Lower lobe of right lung (tissue), 2 donors: ENCODE data around the gene ARL6IP6. TPM values are rescaled to one million over a fixed set of nuclear protein-coding genes. Genes with fewer than 3 reads are reported as not detected.

ENCODE experiments used
- ATAC-seq, 2 donors: fragments of 200-7000 bp; cut with Tn5 transposase; one replicate each; pipeline ENCODE4 v1.9.1; 2020 to 2022; ENCODE audit warnings: mild to moderate bottlenecking in 2 of 2, moderate library complexity in 2 of 2
- DNase-seq: peaks from one replicate; pipeline ENCODE4 v3.0.0-alpha.2; 2020
- H3K27ac ChIP-seq: fragments of 200-600 bp; one replicate; pipeline ENCODE4 v1.8.0; 2022
- H3K27me3 ChIP-seq: fragments of 200-600 bp; one replicate; pipeline ENCODE4 v1.8.0; 2022; ENCODE audit warnings: low read depth
- H3K36me3 ChIP-seq: fragments of 200-600 bp; one replicate; pipeline ENCODE4 v1.8.0; 2022; ENCODE audit warnings: mild to moderate bottlenecking
- H3K4me1 ChIP-seq: fragments of 200-600 bp; one replicate; pipeline ENCODE4 v1.8.0; 2022
- H3K4me3 ChIP-seq: fragments of 200-600 bp; one replicate; pipeline ENCODE4 v1.8.0; 2022; ENCODE audit warnings: mild to moderate bottlenecking
- H3K9me3 ChIP-seq: fragments of 200-600 bp; one replicate; pipeline ENCODE4 v1.8.0; 2022
- CTCF ChIP-seq: fragments of 200-600 bp; IDR thresholded peaks from one replicate; pipeline ENCODE4 v1.8.0; 2022; ENCODE audit warnings: antibody characterized with exemption, mild to moderate bottlenecking
- intact Hi-C: fragments of 100-400 bp; cut with DNase I; formaldehyde crosslinking; loops from one replicate; pipeline ENCODE4 v1.11.0; 2022
- total RNA-seq: library from RNA; stranded (reverse); fragmentation: NEBNext Ultra II Directional; extraction: Animal tissue kit (Norgen Biotek cat#: 25700); gene quantifications from one replicate; pipeline ENCODE4 v1.2.1, GENCODE V29; 2021
- donor health status: DM: no; HTN: yes; CAD: no; lungs with severe emphysema.

ARL6IP6 gene
- total RNA-seq, 1 donor from 2014 or later = 19.2 TPM

- no peaks in the 10 kb centered on the region for H3K27me3 ChIP-seq
- H3K36me3 ChIP-seq = no peaks in the 10 kb centered on the region
- ATAC-seq (no peak), DNase-seq (no peak)
- H3K9me3 ChIP-seq = no peaks in the 10 kb centered on the region
- H3K4me3 ChIP-seq = no peak overlapping the region
- H3K27ac ChIP-seq = no peak overlapping the region
- intact Hi-C loops = no loop called here
- TF ChIP-seq CTCF = no peak
- no peaks in the 10 kb centered on the region for H3K4me1 ChIP-seq
These were observed 72.5 kb downstream of the ARL6IP6 start for GRCh38 chr2:152790883-152791282.

GRCh38 chr2:152791979-152792378, 73.6 kb downstream of the ARL6IP6 start:
- Histone ChIP-seq H3K27ac (no peak overlapping the region), H3K36me3 (no peaks in the 10 kb centered on the region), H3K27me3 (no peaks in the 10 kb centered on the region), H3K4me3 (no peak overlapping the region), H3K4me1 (no peaks in the 10 kb centered on the region), H3K9me3 (no peaks in the 10 kb centered on the region)
- intact Hi-C loops = no loop called here
- no peak for DNase-seq
- no peak for ATAC-seq
- TF ChIP-seq CTCF = no peak

- no peaks in the 10 kb centered on the region for H3K36me3 ChIP-seq
- no peak for DNase-seq
- H3K27me3 ChIP-seq = no peaks in the 10 kb centered on the region
- no peaks in the 10 kb centered on the region for H3K4me1 ChIP-seq
- H3K4me3 ChIP-seq = no peak overlapping the region
- no peak overlapping the region for H3K27ac ChIP-seq
- H3K9me3 ChIP-seq = no peaks in the 10 kb centered on the region
- no peak for TF ChIP-seq CTCF
- no peak for ATAC-seq
- intact Hi-C loops = no loop called here
These were observed 74.6 kb downstream of the ARL6IP6 start for GRCh38 chr2:152792974-152793373.

GRCh38 chr2:152796941-152797340, 78.5 kb downstream of the ARL6IP6 start:
- Histone ChIP-seq H3K4me3 (no peak overlapping the region), H3K9me3 (no peaks in the 10 kb centered on the region), H3K36me3 (no peaks in the 10 kb centered on the region), H3K27me3 (no peaks in the 10 kb centered on the region), H3K4me1 (no peaks in the 10 kb centered on the region), H3K27ac (no peak overlapping the region)
- DNase-seq = no peak
- no peak for ATAC-seq
- no peak for TF ChIP-seq CTCF
- intact Hi-C loops = no loop called here

GRCh38 chr2:152804687-152805408, 86.4 kb downstream of the ARL6IP6 start:
- Histone ChIP-seq H3K9me3 (no peaks in the 10 kb centered on the region), H3K4me1 (no peaks in the 10 kb centered on the region), H3K36me3 (no peaks in the 10 kb centered on the region), H3K27me3 (no peaks in the 10 kb centered on the region), H3K27ac (no peak overlapping the region), H3K4me3 (no peak overlapping the region)
- no peak for DNase-seq
- peak in 1 of 2 donors; percentile 41 for ATAC-seq
- intact Hi-C loops = no loop called here
- TF ChIP-seq CTCF = no peak
